ENCODE data around the gene LGR6.

LGR6 gene

GRCh38 chr1:202250982-202251381 is 57.4 kb downstream of the LGR6 start:
- no peaks in the 10 kb centered on the region for H3K36me3 ChIP-seq (replicated peaks)
- H3K27ac ChIP-seq, result no peak overlapping the region
- no peak for TF ChIP-seq CTCF (IDR thresholded peaks at IDR 0.05; ENCODE audit: low read depth, low read length, missing control alignments)
- in situ Hi-C loops (cut with HindIII; ENCODE audit: low pct_ligation_motif_present, low sequenced_read_pairs), result no loop called here
- no peak for DNase-seq
- H3K4me3 ChIP-seq (ENCODE audit: low read depth, low read length), result no peak overlapping the region
- H3K27me3 ChIP-seq (replicated peaks), result peaks cover 20% of the 10 kb centered on the region

- DNase-seq, result no peak
- H3K4me3 ChIP-seq (ENCODE audit: low read depth, low read length), result no peak overlapping the region
- no peak for TF ChIP-seq CTCF (IDR thresholded peaks at IDR 0.05; ENCODE audit: low read depth, low read length, missing control alignments)
- in situ Hi-C loops (cut with HindIII; ENCODE audit: low pct_ligation_motif_present, low sequenced_read_pairs), result no loop called here
- H3K36me3 ChIP-seq (replicated peaks), result no peaks in the 10 kb centered on the region
- H3K27ac ChIP-seq, result no peak overlapping the region
- H3K27me3 ChIP-seq (replicated peaks), result peaks cover 20% of the 10 kb centered on the region
Measured at GRCh38 chr1:202251424-202252256, 58.0 kb downstream of the LGR6 start.

- Histone ChIP-seq H3K27ac (no peak overlapping the region), H3K36me3 (replicated peaks) (no peaks in the 10 kb centered on the region), H3K4me3 (ENCODE audit: low read depth, low read length) (no peak overlapping the region), H3K27me3 (replicated peaks) (peaks cover 19% of the 10 kb centered on the region)
- in situ Hi-C loops (cut with HindIII; ENCODE audit: low pct_ligation_motif_present, low sequenced_read_pairs), result no loop called here
- TF ChIP-seq CTCF (IDR thresholded peaks at IDR 0.05; ENCODE audit: low read depth, low read length, missing control alignments), result no peak
- DNase-seq, result no peak
Measured at GRCh38 chr1:202252271-202252670, 58.7 kb downstream of the LGR6 start.

GRCh38 chr1:202254454-202255252 is 61.1 kb downstream of the LGR6 start:
- in situ Hi-C loops (cut with HindIII; ENCODE audit: low pct_ligation_motif_present, low sequenced_read_pairs), result no loop called here
- no peak for DNase-seq
- Histone ChIP-seq H3K27me3 (replicated peaks) (peaks cover 17% of the 10 kb centered on the region), H3K27ac (no peak overlapping the region), H3K36me3 (replicated peaks) (no peaks in the 10 kb centered on the region), H3K4me3 (ENCODE audit: low read depth, low read length) (no peak overlapping the region)
- TF ChIP-seq CTCF (IDR thresholded peaks at IDR 0.05; ENCODE audit: low read depth, low read length, missing control alignments), result no peak

GRCh38 chr1:202255343-202255742 is 61.7 kb downstream of the LGR6 start:
- DNase-seq, result no peak
- in situ Hi-C loops (cut with HindIII; ENCODE audit: low pct_ligation_motif_present, low sequenced_read_pairs), result no loop called here
- Histone ChIP-seq H3K36me3 (replicated peaks) (no peaks in the 10 kb centered on the region), H3K4me3 (ENCODE audit: low read depth, low read length) (no peak overlapping the region), H3K27me3 (replicated peaks) (peaks cover 16% of the 10 kb centered on the region), H3K27ac (no peak overlapping the region)
- no peak for TF ChIP-seq CTCF (IDR thresholded peaks at IDR 0.05; ENCODE audit: low read depth, low read length, missing control alignments)
